Posterior vena cava (tissue), 2 donors: ENCODE results near the gene SNRNP27. TPM values are rescaled to one million over a fixed set of nuclear protein-coding genes. Genes with fewer than 3 reads are reported as not detected.

Experiments
- DNase-seq: peaks from one replicate; pipeline ENCODE4 v3.0.0-alpha.2; 2020; ENCODE audit warnings: low spot score
- intact Hi-C, 2 donors: fragments of 100-400 bp; cut with DNase I; formaldehyde crosslinking; loops; one replicate each; pipeline versions ENCODE4 v1.14.1 to v1.14.2; 2022 to 2023
- total RNA-seq, 2 donors: library from RNA; stranded (reverse); fragmentation: NEBNext Ultra II Directional; extraction: Animal tissue kit (Norgen Biotek cat#: 25700); gene quantifications; one replicate each; pipeline ENCODE4 v1.2.1, GENCODE V29; 2021
- donor health status: DM: yes; HTN: yes; CAD: no.
- donor health status: DM: yes; HTN: yes; CAD: no.

Gene SNRNP27
- total RNA-seq, 2 donors from 2014 or later, result 35.9 to 47.3 TPM

- peak; percentile 99 for DNase-seq
- intact Hi-C loops, result loop anchor here in 1 of 2 donors (5.0 to 10.0 kb wide), 3 partner anchors 170 to 388 kb away; partner anchors contain the start of genes FAM136A and PCBP1
Observed at GRCh38 chr2:69914164-69914949, 20.6 kb downstream of the SNRNP27 start.

GRCh38 chr2:69914950-69915945 is 21.5 kb downstream of the SNRNP27 start, which contains the start of gene MXD1:
Gene MXD1, plus strand, starts transcription at chr2:69915109. Its CDS starts 222 bp downstream, at chr2:69915331.
- intact Hi-C loops, result loop anchor here in 1 of 2 donors (5.0 to 10.0 kb wide), 3 partner anchors 170 to 387 kb away; partner anchors contain the start of genes FAM136A and PCBP1
- peak; percentile 100 for DNase-seq

- intact Hi-C loops, result loop anchor here in 1 of 2 donors (10.0 kb wide), 1 partner anchor 169 kb away; the partner anchor contains the start of gene PCBP1
- DNase-seq, result no peak
Observed at GRCh38 chr2:69916106-69916505, 22.4 kb downstream of the SNRNP27 start.

DNA sequence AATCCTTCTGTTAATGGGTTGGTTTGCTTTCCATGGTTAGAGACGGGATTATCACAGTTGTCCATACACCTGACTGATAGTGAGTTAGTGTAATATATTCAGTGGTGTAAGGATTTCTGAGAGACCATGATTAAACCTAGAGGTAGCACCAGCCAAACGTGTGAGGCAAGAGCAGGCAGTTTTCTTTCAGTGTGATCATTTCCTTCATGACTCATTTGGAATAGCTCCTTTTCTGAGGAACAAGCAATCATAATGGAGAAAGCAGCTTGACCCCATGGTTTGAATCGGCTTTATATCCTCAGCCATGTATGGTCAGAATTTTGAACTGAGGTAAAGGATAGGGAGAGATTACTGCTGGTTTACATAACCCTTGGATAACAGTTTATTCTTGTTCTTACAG is 24.1 kb downstream of the SNRNP27 start:
- intact Hi-C loops, result loop anchor here in 1 of 2 donors (10.0 kb wide), 1 partner anchor 167 kb away; the partner anchor contains the start of gene PCBP1
- no peak for DNase-seq

DNA sequence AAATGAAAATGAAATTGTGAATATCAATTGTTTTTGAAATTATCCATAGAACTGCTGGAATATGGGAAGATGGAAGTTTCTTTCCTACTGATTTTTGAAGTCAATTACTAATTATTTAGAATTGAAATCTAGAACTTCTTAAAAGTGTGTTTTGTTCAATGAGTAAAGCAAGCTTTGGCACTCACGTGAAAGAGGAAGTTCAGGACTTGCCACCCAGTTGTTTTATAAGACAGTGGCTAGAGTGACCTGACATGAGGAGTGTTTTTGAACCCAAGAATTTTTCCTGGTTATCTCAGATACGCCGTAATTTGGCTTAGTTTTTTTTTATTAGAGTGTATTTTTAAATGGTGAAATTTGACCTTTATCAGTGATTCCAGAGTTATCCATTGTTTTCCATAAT is 24.6 kb downstream of the SNRNP27 start:
- DNase-seq, result no peak
- intact Hi-C loops, result loop anchor here in 1 of 2 donors (10.0 kb wide), 1 partner anchor 166 kb away; the partner anchor contains the start of gene PCBP1

GRCh38 chr2:69923116-69923515 is 29.4 kb downstream of the SNRNP27 start:
- intact Hi-C loops, result no loop called here
- no peak for DNase-seq

DNA sequence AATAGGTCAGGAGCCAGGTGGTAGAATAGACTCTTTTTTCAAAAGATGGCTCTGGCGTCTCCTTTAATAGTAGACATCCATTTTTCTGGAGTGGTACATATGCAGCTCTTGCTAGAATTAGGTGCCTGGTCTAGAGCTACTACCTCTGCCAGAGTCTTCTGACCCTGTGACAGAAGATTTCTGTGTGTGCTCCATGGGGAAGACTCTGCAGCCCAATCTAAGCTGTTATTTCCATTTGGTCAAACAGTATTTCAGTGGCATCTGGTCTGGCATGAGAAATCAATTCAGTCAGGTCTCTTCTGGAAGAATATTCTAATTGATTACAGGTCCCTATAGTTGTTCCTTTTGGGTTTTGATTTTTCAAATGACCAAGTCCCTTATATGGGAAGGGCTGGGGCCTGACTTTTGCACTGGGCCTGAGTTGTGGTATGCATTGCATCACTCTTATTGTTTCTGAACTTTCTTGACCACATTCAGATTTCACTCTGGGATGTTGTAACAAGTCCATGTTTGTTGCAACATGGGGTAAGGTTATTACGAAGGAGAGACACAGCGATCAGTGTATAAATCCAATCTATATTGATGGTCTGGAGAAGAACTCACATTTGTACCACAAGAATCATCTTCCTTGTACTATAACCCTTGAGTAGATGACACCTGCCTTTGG is 33.2 kb downstream of the SNRNP27 start:
- DNase-seq, result no peak
- intact Hi-C loops, result no loop called here

- no peak for DNase-seq
- intact Hi-C loops, result no loop called here
Observed at GRCh38 chr2:69931832-69932595, 38.3 kb downstream of the SNRNP27 start.

- DNase-seq, result no peak
- intact Hi-C loops, result no loop called here
Observed at GRCh38 chr2:69932596-69932922, 38.8 kb downstream of the SNRNP27 start.

- intact Hi-C loops, result no loop called here
Observed at GRCh38 chr2:69933254-69933828, 39.6 kb downstream of the SNRNP27 start.

GRCh38 chr2:69933839-69934613 is 40.3 kb downstream of the SNRNP27 start:
- intact Hi-C loops, result no loop called here
- DNase-seq, result no peak

More at GRCh38 chr2:69933254-69933828, 39.6 kb downstream of the SNRNP27 start:
- no peak for DNase-seq

GRCh38 chr2:69934614-69934908 is 40.8 kb downstream of the SNRNP27 start:
- no peak for DNase-seq
- intact Hi-C loops, result no loop called here

DNA sequence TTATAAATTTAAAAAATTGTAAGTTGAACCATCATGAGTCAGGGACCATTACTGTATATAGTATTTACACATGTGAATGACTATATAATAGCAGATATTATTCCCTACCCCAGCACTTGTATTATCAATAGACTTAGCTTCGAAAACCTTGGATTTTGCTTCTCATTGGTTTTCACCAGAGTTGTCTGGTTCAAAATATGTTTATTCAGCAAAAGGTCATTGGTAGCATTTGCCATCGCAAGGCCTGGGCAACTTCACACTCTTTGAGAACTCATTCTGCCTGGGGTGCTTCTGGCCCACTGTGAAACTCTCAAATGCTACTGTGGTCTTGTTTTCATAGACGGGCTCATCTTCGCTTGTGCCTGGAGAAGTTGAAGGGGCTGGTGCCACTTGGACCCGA is 41.3 kb downstream of the SNRNP27 start:
- DNase-seq, result no peak
- intact Hi-C loops, result no loop called here

DNA sequence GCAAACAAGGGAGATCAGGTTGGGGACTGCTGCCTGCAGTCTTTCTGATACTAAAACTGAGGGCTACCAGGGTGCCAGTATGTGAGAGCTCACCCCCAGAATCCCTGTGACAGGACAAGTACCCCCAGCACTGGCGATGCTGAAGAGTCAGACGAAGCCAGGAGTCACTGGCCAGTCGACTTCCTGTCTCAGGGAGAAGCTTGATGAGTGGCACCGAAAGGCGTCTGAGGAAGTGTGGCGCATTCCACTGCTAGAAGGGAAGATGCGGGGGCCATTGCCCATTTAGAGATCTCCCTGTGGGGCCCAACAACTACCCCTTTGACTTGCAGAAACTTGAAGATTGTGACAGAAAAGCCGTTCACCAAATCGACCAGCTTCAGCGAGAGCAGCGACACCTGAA is 43.1 kb downstream of the SNRNP27 start:
- intact Hi-C loops, result no loop called here

DNA sequence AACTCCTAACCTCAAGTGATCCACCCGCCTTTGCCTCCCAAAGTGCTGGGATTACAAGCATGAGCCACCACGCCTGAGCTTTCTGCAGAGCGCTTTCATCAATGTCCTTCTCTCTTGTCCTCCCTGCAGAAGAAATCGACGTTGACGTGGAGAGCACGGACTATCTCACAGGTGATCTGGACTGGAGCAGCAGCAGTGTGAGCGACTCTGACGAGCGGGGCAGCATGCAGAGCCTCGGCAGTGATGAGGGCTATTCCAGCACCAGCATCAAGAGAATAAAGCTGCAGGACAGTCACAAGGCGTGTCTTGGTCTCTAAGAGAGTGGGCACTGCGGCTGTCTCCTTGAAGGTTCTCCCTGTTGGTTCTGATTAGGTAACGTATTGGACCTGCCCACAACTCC is 44.2 kb downstream of the SNRNP27 start:
- DNase-seq, result no peak
- intact Hi-C loops, result no loop called here

More for the DNA sequence above, 43.1 kb downstream of the SNRNP27 start:
- DNase-seq, result no peak

- intact Hi-C loops, result no loop called here
Observed at GRCh38 chr2:69939722-69940121, 46.0 kb downstream of the SNRNP27 start.

GRCh38 chr2:69940691-69941090 is 46.9 kb downstream of the SNRNP27 start:
- intact Hi-C loops, result no loop called here
- no peak for DNase-seq

More at GRCh38 chr2:69939722-69940121, 46.0 kb downstream of the SNRNP27 start:
- DNase-seq, result no peak
